ENCODE data around the gene LRRC36. TPM values are rescaled to one million over a fixed set of nuclear protein-coding genes. Genes with fewer than 3 reads are reported as not detected.

LRRC36 gene
- polyA plus RNA-seq, 1 donor (not counting 4 experiments of a cell fraction or from before 2014, with no cell fraction given), result not detected

DNA sequence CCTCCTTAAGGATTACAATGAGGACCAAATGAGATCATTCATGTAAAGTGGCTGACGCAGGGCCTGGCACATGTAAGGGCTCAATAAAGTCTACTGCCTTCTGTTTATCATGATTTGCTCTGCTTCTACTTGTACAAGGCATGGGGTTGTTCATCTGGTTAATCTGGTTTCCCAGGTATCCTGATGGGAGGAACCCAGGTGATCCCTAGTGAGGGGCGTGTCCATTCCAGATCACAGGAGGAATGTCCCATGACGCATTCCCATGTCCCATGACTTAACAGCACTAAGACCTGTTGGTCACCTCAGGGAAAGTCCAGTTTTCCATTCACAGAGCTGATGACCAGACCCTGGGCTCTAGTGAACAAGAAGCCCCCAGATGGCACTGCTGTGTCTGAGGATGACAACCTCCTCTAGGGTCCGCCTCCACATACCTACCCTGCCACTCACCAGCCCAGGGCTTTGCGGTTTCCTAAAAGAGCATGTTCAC lies 78.2 kb downstream of the LRRC36 start:
- peaks cover 53% of the 10 kb centered on the region for H3K4me1 ChIP-seq (ENCODE audit: control insufficient read depth, extremely low read depth, insufficient read depth, low read length)
- dilution Hi-C loops (cut with MboI; ENCODE audit: extremely low pct_ligation_motif_present, low sequenced_read_pairs), result no loop called here
- H3K4me2 ChIP-seq (ENCODE audit: control insufficient read depth, extremely low read depth, insufficient read depth, low read depth, low read length), result peak overlapping the region; percentile 82
- peak overlapping the region; percentile 82 for H3K9ac ChIP-seq (ENCODE audit: control insufficient read depth, extremely low read depth, insufficient read depth, low read length)
- H2AFZ ChIP-seq (ENCODE audit: control insufficient read depth, low read length), result peak overlapping the region; percentile 59
- H3K9me1 ChIP-seq (ENCODE audit: control insufficient read depth, extremely low read depth, insufficient read depth, low read length), result no peaks in the 10 kb centered on the region
- H3K79me2 ChIP-seq (ENCODE audit: control insufficient read depth, insufficient read depth, low read length), result no peaks in the 10 kb centered on the region
- TF ChIP-seq, protein P1, sequence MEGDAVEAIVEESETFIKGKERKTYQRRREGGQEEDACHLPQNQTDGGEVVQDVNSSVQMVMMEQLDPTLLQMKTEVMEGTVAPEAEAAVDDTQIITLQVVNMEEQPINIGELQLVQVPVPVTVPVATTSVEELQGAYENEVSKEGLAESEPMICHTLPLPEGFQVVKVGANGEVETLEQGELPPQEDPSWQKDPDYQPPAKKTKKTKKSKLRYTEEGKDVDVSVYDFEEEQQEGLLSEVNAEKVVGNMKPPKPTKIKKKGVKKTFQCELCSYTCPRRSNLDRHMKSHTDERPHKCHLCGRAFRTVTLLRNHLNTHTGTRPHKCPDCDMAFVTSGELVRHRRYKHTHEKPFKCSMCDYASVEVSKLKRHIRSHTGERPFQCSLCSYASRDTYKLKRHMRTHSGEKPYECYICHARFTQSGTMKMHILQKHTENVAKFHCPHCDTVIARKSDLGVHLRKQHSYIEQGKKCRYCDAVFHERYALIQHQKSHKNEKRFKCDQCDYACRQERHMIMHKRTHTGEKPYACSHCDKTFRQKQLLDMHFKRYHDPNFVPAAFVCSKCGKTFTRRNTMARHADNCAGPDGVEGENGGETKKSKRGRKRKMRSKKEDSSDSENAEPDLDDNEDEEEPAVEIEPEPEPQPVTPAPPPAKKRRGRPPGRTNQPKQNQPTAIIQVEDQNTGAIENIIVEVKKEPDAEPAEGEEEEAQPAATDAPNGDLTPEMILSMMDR (optimal IDR thresholded peaks at IDR 0.05 in 1 of 3, IDR thresholded peaks at IDR 0.05 in 1 of 3, conservative IDR thresholded peaks at IDR 0.05 in 1 of 3; ENCODE audit: extremely low read depth in 1 of 3, insufficient read depth in 2 of 3, low read length in 3 of 3), result peak in 2 of 3 experiments; percentile 2 to 6
- TF ChIP-seq EZH2 (IDR thresholded peaks at IDR 0.05; ENCODE audit: low read length), result no peak
- H3K36me3 ChIP-seq (ENCODE audit: control insufficient read depth in 2 of 2, extremely low read depth in 1 of 2, insufficient read depth in 2 of 2, low read length in 2 of 2), result no peaks in the 10 kb centered on the region
- peak; percentile 100 for FAIRE-seq
- peak; percentile 98 for DNase-seq (ENCODE audit: low read depth, low spot score)
- H3K9me3 ChIP-seq (ENCODE audit: control insufficient read depth, low read depth, low read length), result no peaks in the 10 kb centered on the region
- H3K27me3 ChIP-seq (ENCODE audit: control insufficient read depth, extremely low read depth, insufficient read depth, low read length), result no peaks in the 10 kb centered on the region
- H3K27ac ChIP-seq (ENCODE audit: control insufficient read depth, insufficient read depth, low read length), result peak overlapping the region; percentile 99
- peak overlapping the region in 2 of 3 experiments; percentile 19 to 33 for H3K4me3 ChIP-seq (ENCODE audit: control insufficient read depth in 2 of 3, extremely low read depth in 1 of 3, insufficient read depth in 2 of 3, low read depth in 1 of 3, low read length in 3 of 3)
- H4K20me1 ChIP-seq (ENCODE audit: control insufficient read depth, extremely low read depth, insufficient read depth, low read length), result no peaks in the 10 kb centered on the region

DNA sequence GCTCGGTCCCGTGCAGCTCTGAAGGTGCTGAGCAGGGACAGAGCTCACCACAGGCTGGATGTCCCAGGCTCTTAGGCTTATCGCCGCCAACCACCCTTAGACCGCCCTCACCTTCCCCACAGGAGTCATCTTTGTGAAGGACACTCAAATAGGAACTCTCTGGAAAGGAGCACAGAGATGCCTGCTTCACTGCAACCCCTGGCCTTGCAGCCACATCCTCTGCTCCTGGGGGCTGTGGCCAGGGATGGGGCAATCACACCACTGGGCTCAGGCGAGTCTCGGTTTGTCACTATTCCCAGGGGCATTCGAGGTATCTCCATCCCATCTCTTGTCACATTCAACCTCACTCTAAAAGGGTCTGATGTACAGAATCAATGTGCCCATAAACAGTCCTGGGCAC lies 78.7 kb downstream of the LRRC36 start:
- DNase-seq (ENCODE audit: low read depth, low spot score) (no peak), FAIRE-seq (no peak)
- Histone ChIP-seq H2AFZ (ENCODE audit: control insufficient read depth, low read length) (no peak overlapping the region), H3K4me1 (ENCODE audit: control insufficient read depth, extremely low read depth, insufficient read depth, low read length) (peaks cover 53% of the 10 kb centered on the region), H3K9me1 (ENCODE audit: control insufficient read depth, extremely low read depth, insufficient read depth, low read length) (no peaks in the 10 kb centered on the region), H3K4me3 (ENCODE audit: control insufficient read depth in 2 of 3, extremely low read depth in 1 of 3, insufficient read depth in 2 of 3, low read depth in 1 of 3, low read length in 3 of 3) (peak overlapping the region in 1 of 3 experiments; percentile 11), H3K27ac (ENCODE audit: control insufficient read depth, insufficient read depth, low read length) (peak overlapping the region; percentile 99), H3K4me2 (ENCODE audit: control insufficient read depth, extremely low read depth, insufficient read depth, low read depth, low read length) (peak overlapping the region; percentile 82), H3K79me2 (ENCODE audit: control insufficient read depth, insufficient read depth, low read length) (no peaks in the 10 kb centered on the region), H3K27me3 (ENCODE audit: control insufficient read depth, extremely low read depth, insufficient read depth, low read length) (no peaks in the 10 kb centered on the region), H3K9ac (ENCODE audit: control insufficient read depth, extremely low read depth, insufficient read depth, low read length) (peak overlapping the region; percentile 82), H3K9me3 (ENCODE audit: control insufficient read depth, low read depth, low read length) (no peaks in the 10 kb centered on the region), H3K36me3 (ENCODE audit: control insufficient read depth in 2 of 2, extremely low read depth in 1 of 2, insufficient read depth in 2 of 2, low read length in 2 of 2) (no peaks in the 10 kb centered on the region), H4K20me1 (ENCODE audit: control insufficient read depth, extremely low read depth, insufficient read depth, low read length) (no peaks in the 10 kb centered on the region)
- TF ChIP-seq, protein P1 (optimal IDR thresholded peaks at IDR 0.05 in 1 of 3, IDR thresholded peaks at IDR 0.05 in 1 of 3, conservative IDR thresholded peaks at IDR 0.05 in 1 of 3; ENCODE audit: extremely low read depth in 1 of 3, insufficient read depth in 2 of 3, low read length in 3 of 3), result no peak
- no peak for TF ChIP-seq EZH2 (IDR thresholded peaks at IDR 0.05; ENCODE audit: low read length)
- dilution Hi-C loops (cut with MboI; ENCODE audit: extremely low pct_ligation_motif_present, low sequenced_read_pairs), result no loop called here

All from keratinocyte (primary cell).